Keratinocyte (primary cell): Measurements from ENCODE around the gene WBP2NL. TPM values are rescaled to one million over a fixed set of nuclear protein-coding genes. Genes with fewer than 3 reads are reported as not detected.

Experiments
- DNase-seq: peaks from one replicate; pipeline ENCODE4 v3.0.0-alpha.2; 2011; ENCODE audit warnings: low read depth, missing footprints, low spot score
- FAIRE-seq: peaks from 2 replicates; lab custom pipeline; 2011; peaks lifted over from hg19 to GRCh38; lab: Jason Lieb, UNC
- H2AFZ ChIP-seq: 2 replicates; pipeline ENCODE4 v1.6.0; 2012; ENCODE audit warnings: low read length, control low read depth, inconsistent platforms; ENCODE audit not compliant: control insufficient read depth
- H3K27ac ChIP-seq: 2 replicates; pipeline ENCODE4 v1.5.1; 2011; ENCODE audit warnings: low read length; ENCODE audit not compliant: control insufficient read depth, insufficient read depth
- H3K27me3 ChIP-seq: 3 replicates; pipeline ENCODE4 v1.6.0; 2011; ENCODE audit warnings: low read length; ENCODE audit not compliant: control insufficient read depth, insufficient read depth; ENCODE audit errors: extremely low read depth
- H3K36me3 ChIP-seq, 2 experiments: 2 replicates in 1 of 2; 3 replicates in 1 of 2; pipeline ENCODE4 v1.5.1; 2011; ENCODE audit warnings: low read length in 2 of 2, mild to moderate bottlenecking in 1 of 2; ENCODE audit not compliant: control insufficient read depth in 2 of 2, insufficient read depth in 2 of 2; ENCODE audit errors: extremely low read depth in 1 of 2
- H3K4me1 ChIP-seq: 3 replicates; pipeline ENCODE4 v1.5.1; 2011; ENCODE audit warnings: low read length; ENCODE audit not compliant: control insufficient read depth, insufficient read depth; ENCODE audit errors: extremely low read depth
- H3K4me2 ChIP-seq: 3 replicates; pipeline ENCODE4 v1.6.0; 2011; ENCODE audit warnings: low read depth, low read length; ENCODE audit not compliant: control insufficient read depth, insufficient read depth; ENCODE audit errors: extremely low read depth
- H3K4me3 ChIP-seq, 3 experiments: fragments of 200-600 bp in 1 of 3; sonication (generic) in 1 of 3; 2 replicates in 2 of 3; 3 replicates in 1 of 3; pipeline ENCODE4 v1.5.1; 2011 to 2016; ENCODE audit warnings: low read length in 3 of 3, mild to moderate bottlenecking in 3 of 3, control low read depth in 2 of 3, inconsistent platforms in 1 of 3, low read depth in 1 of 3, mixed read lengths in 1 of 3, mixed run types in 1 of 3, moderate library complexity in 1 of 3; ENCODE audit not compliant: control insufficient read depth in 2 of 3, insufficient read depth in 2 of 3; ENCODE audit errors: extremely low read depth in 1 of 3
- H3K79me2 ChIP-seq: 2 replicates; pipeline ENCODE4 v1.6.0; 2012; ENCODE audit warnings: low read length; ENCODE audit not compliant: control insufficient read depth, insufficient read depth
- H3K9ac ChIP-seq: 3 replicates; pipeline ENCODE4 v1.6.0; 2011; ENCODE audit warnings: low read length; ENCODE audit not compliant: control insufficient read depth, insufficient read depth; ENCODE audit errors: extremely low read depth
- H3K9me1 ChIP-seq: 3 replicates; pipeline ENCODE4 v1.6.0; 2011; ENCODE audit warnings: low read length; ENCODE audit not compliant: control insufficient read depth, insufficient read depth; ENCODE audit errors: extremely low read depth
- H3K9me3 ChIP-seq: 2 replicates; pipeline ENCODE4 v1.5.1; 2012; ENCODE audit warnings: low read depth, low read length; ENCODE audit not compliant: control insufficient read depth
- H4K20me1 ChIP-seq: 3 replicates; pipeline ENCODE4 v1.6.0; 2011; ENCODE audit warnings: low read length; ENCODE audit not compliant: control insufficient read depth, insufficient read depth; ENCODE audit errors: extremely low read depth
- EZH2 ChIP-seq: IDR thresholded peaks from one replicate; pipeline ENCODE4 v1.6.1; 2012; ENCODE audit warnings: inconsistent platforms, mild to moderate bottlenecking, low read length, moderate library complexity
- dilution Hi-C: fragments of 300-500 bp; cut with MboI; formaldehyde crosslinking; loops from one replicate; pipeline ENCODE4 v1.7.0; 2020; ENCODE audit warnings: low sequenced_read_pairs; ENCODE audit not compliant: extremely low pct_ligation_motif_present
- polyA plus RNA-seq, 5 experiments: library from polyadenylated mRNA; depleted of rRNA in 3 of 5; stranded (reverse) in 3 of 5; stranded (forward) in 1 of 5; unstranded in 1 of 5; fragments of >200 nt; gene quantifications; 1 replicate in 1 of 5; 2 replicates in 3 of 5; 3 replicates in 1 of 5; pipeline versions ENCODE4 v1.2.1 to v1.2.3, GENCODE V29; 2011 to 2012; ENCODE audit warnings: missing spikeins in 2 of 5, low read depth in 1 of 5, low replicate concordance in 1 of 5
- TF ChIP-seq, protein P1 (sequence below), 3 experiments: IDR thresholded peaks in 1 of 3; conservative IDR thresholded peaks in 1 of 3; optimal IDR thresholded peaks in 1 of 3; 2 replicates in 2 of 3; 3 replicates in 1 of 3; pipeline versions ENCODE3 to v1.5.1; 2011; ENCODE audit warnings: low read length in 3 of 3, mild to moderate bottlenecking in 3 of 3, moderate library complexity in 2 of 3, control low read depth in 1 of 3, inconsistent platforms in 1 of 3; ENCODE audit not compliant: insufficient read depth in 2 of 3; ENCODE audit errors: extremely low read depth in 1 of 3

Gene WBP2NL
- polyA plus RNA-seq, 1 donor (not counting 4 experiments of a cell fraction or from before 2014, with no cell fraction given) = 0.07 TPM

DNA sequence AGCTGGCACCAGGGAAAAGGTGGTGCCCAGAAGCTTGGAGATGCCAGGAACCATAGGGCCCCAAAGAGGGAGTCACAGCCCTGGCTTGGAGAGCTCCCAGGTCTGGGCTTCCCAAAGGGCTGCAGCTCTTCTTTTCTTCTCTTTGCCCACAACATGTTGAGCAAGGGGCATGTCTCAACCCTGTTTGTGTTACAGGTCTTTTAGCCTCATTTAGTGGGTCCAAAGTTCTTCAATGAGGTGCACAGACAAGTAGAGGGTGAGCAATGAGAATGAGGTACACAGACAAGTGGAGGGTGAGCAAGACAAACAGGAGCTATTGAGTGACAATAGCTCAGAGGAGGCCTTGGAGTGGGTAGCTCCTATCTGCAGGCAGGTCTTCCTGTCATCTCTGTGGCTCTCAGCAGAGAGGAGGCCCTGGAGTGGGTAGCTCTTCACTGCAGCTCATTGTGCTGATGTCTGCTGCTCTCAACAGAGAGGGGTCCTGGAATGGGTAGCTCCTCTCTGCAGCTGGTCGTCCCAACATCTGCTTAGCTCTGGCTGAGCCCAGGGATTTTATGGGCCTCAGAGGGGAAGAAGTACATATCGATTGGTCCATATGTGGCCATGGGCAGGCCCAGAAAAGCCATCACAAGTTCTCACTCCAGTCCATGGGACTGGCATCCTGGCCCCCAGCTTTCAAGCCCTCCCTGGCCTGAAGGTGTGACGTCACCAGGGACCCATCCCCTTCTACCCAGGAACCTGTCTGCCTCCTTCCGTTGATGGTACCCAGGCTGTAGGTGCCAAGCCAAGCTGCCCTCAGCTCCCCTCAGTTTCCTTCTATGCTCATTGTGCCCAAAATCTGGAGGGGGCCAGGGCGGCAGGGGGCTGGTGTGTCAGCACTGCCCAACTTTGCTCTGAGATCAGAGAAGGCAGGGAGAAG, 34.9 kb downstream of the WBP2NL start:
- FAIRE-seq (no peak), DNase-seq (no peak)
- Histone ChIP-seq H3K27ac (no peak overlapping the region), H3K79me2 (no peaks in the 10 kb centered on the region), H2AFZ (no peak overlapping the region), H3K4me3 (no peak overlapping the region), H3K9ac (no peak overlapping the region), H3K27me3 (no peaks in the 10 kb centered on the region), H3K4me1 (peaks cover 4% of the 10 kb centered on the region), H4K20me1 (no peaks in the 10 kb centered on the region), H3K36me3 (no peaks in the 10 kb centered on the region), H3K9me1 (no peaks in the 10 kb centered on the region), H3K4me2 (no peak overlapping the region), H3K9me3 (peaks cover 5% of the 10 kb centered on the region)
- dilution Hi-C loops = no loop called here
- TF ChIP-seq, protein P1, sequence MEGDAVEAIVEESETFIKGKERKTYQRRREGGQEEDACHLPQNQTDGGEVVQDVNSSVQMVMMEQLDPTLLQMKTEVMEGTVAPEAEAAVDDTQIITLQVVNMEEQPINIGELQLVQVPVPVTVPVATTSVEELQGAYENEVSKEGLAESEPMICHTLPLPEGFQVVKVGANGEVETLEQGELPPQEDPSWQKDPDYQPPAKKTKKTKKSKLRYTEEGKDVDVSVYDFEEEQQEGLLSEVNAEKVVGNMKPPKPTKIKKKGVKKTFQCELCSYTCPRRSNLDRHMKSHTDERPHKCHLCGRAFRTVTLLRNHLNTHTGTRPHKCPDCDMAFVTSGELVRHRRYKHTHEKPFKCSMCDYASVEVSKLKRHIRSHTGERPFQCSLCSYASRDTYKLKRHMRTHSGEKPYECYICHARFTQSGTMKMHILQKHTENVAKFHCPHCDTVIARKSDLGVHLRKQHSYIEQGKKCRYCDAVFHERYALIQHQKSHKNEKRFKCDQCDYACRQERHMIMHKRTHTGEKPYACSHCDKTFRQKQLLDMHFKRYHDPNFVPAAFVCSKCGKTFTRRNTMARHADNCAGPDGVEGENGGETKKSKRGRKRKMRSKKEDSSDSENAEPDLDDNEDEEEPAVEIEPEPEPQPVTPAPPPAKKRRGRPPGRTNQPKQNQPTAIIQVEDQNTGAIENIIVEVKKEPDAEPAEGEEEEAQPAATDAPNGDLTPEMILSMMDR (optimal IDR thresholded peaks at IDR 0.05 in 1 of 3, IDR thresholded peaks at IDR 0.05 in 1 of 3, conservative IDR thresholded peaks at IDR 0.05 in 1 of 3; ENCODE audit: extremely low read depth in 1 of 3, insufficient read depth in 2 of 3, low read length in 3 of 3) = no peak
- TF ChIP-seq EZH2 = no peak

DNA sequence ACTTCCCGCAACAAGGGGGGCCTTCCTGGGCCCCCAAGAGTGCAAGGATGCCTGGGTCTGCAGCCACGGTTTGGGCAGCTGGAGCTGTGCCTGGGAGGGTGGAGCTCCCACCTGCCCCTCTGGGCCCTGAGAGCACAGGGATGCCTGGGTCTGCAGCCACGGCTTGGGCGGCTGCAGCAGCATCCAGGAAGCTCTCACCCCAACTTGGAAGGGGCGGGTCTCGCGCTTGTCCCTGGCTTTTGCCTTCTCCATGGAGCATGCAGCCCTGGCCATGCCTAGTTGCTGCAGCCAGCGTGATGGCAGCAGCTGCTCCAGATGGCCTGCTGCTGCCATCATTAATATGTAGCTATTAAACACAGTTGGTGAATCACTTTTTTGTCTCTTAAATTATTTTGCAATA, 36.7 kb downstream of the WBP2NL start:
- dilution Hi-C loops = no loop called here
- Histone ChIP-seq H3K4me3 (no peak overlapping the region), H3K9me1 (no peaks in the 10 kb centered on the region), H4K20me1 (no peaks in the 10 kb centered on the region), H2AFZ (no peak overlapping the region), H3K9me3 (peaks cover 5% of the 10 kb centered on the region), H3K27ac (no peak overlapping the region), H3K36me3 (no peaks in the 10 kb centered on the region), H3K4me2 (no peak overlapping the region), H3K4me1 (peaks cover 4% of the 10 kb centered on the region), H3K9ac (no peak overlapping the region), H3K27me3 (no peaks in the 10 kb centered on the region), H3K79me2 (no peaks in the 10 kb centered on the region)
- FAIRE-seq = no peak
- DNase-seq = no peak
- TF ChIP-seq EZH2 = no peak
- TF ChIP-seq, protein P1 (optimal IDR thresholded peaks at IDR 0.05 in 1 of 3, IDR thresholded peaks at IDR 0.05 in 1 of 3, conservative IDR thresholded peaks at IDR 0.05 in 1 of 3; ENCODE audit: extremely low read depth in 1 of 3, insufficient read depth in 2 of 3, low read length in 3 of 3) = no peak
